ENCODE data around the gene TMC7. TPM values are rescaled to one million over a fixed set of nuclear protein-coding genes. Genes with fewer than 3 reads are reported as not detected.

The TMC7 gene
- total and polyA plus RNA-seq, 2 of the 13 experiments (the other 11 are each of a cell fraction or from before 2014, with no cell fraction given), result 1.2 to 5.1 TPM

DNA sequence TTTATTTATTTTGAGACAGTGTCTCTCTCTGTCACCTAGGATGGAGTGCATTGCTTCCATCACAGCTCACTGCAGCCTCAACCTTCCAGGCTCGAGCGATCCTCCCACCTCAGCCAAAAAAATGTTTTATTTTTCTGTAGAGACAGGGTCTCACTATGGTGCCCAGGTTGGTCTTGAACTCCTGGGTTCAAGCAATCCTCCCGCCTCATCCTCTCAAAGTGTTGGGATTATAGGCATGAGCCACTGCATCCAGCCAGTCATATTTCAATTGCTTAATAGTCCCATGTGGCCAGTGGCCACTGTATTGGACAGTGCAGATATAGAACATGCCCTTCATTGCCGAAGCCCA is 15.3 kb downstream of the TMC7 start (continued):
- no peak for TF ChIP-seq ZNF253 (CRISPR knock-in tag; IDR thresholded peaks at IDR 0.05; ENCODE audit: borderline replicate concordance)
- TF ChIP-seq, protein P1, sequence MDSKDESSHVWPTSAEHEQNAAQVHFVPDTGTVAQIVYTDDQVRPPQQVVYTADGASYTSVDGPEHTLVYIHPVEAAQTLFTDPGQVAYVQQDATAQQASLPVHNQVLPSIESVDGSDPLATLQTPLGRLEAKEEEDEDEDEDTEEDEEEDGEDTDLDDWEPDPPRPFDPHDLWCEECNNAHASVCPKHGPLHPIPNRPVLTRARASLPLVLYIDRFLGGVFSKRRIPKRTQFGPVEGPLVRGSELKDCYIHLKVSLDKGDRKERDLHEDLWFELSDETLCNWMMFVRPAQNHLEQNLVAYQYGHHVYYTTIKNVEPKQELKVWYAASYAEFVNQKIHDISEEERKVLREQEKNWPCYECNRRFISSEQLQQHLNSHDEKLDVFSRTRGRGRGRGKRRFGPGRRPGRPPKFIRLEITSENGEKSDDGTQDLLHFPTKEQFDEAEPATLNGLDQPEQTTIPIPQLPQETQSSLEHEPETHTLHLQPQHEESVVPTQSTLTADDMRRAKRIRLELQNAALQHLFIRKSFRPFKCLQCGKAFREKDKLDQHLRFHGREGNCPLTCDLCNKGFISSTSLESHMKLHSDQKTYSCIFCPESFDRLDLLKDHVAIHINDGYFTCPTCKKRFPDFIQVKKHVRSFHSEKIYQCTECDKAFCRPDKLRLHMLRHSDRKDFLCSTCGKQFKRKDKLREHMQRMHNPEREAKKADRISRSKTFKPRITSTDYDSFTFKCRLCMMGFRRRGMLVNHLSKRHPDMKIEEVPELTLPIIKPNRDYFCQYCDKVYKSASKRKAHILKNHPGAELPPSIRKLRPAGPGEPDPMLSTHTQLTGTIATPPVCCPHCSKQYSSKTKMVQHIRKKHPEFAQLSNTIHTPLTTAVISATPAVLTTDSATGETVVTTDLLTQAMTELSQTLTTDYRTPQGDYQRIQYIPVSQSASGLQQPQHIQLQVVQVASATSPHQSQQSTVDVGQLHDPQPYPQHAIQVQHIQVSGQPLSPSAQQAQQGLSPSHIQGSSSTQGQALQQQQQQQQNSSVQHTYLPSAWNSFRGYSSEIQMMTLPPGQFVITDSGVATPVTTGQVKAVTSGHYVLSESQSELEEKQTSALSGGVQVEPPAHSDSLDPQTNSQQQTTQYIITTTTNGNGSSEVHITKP (CRISPR knock-in tag; IDR thresholded peaks at IDR 0.05; ENCODE audit: low read depth), result no peak
- TF ChIP-seq MAFG (CRISPR knock-in tag; IDR thresholded peaks at IDR 0.05), result no peak
- TF ChIP-seq, protein P2, sequence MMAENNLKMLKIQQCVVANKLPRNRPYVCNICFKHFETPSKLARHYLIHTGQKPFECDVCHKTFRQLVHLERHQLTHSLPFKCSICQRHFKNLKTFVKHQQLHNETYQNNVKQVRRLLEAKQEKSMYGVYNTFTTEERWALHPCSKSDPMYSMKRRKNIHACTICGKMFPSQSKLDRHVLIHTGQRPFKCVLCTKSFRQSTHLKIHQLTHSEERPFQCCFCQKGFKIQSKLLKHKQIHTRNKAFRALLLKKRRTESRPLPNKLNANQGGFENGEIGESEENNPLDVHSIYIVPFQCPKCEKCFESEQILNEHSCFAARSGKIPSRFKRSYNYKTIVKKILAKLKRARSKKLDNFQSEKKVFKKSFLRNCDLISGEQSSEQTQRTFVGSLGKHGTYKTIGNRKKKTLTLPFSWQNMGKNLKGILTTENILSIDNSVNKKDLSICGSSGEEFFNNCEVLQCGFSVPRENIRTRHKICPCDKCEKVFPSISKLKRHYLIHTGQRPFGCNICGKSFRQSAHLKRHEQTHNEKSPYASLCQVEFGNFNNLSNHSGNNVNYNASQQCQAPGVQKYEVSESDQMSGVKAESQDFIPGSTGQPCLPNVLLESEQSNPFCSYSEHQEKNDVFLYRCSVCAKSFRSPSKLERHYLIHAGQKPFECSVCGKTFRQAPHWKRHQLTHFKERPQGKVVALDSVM (CRISPR knock-in tag; IDR thresholded peaks at IDR 0.05), result peak; percentile 8; the same call in 1 of the 2 replicates
- TF ChIP-seq POLR2A (IDR thresholded peaks at IDR 0.05; ENCODE audit: insufficient read depth in 1 of 2, low read depth in 2 of 2, low read length in 2 of 2), result 0 out of 4 replicates have a peak, but pooled peaks of 1 of the 2 experiments have one; percentile 0
- 0 out of 2 replicates have a peak, but pooled peaks have one; percentile 25 for TF ChIP-seq KDM5A (IDR thresholded peaks at IDR 0.05; ENCODE audit: borderline replicate concordance, low read length)
- 0 out of 2 replicates have a peak, but pooled peaks have one; percentile 10 for TF ChIP-seq NAIF1 (CRISPR knock-in tag; IDR thresholded peaks at IDR 0.05; ENCODE audit: borderline replicate concordance)
- TF ChIP-seq ZIK1 (CRISPR knock-in tag; IDR thresholded peaks at IDR 0.05; ENCODE audit: borderline replicate concordance, low read depth), result no peak
- TF ChIP-seq PAF1 (CRISPR knock-in tag; IDR thresholded peaks at IDR 0.05), result no peak
- 0 out of 2 replicates have a peak, but pooled peaks have one; percentile 6 for TF ChIP-seq ZNF607 (CRISPR knock-in tag; IDR thresholded peaks at IDR 0.05; ENCODE audit: borderline replicate concordance)
- TF ChIP-seq ZNF343 (CRISPR knock-in tag; IDR thresholded peaks at IDR 0.05), result no peak
- TF ChIP-seq ZNF501 (CRISPR knock-in tag; IDR thresholded peaks at IDR 0.05), result 0 out of 2 replicates have a peak, but pooled peaks have one; percentile 41
- TF ChIP-seq, protein P3, sequence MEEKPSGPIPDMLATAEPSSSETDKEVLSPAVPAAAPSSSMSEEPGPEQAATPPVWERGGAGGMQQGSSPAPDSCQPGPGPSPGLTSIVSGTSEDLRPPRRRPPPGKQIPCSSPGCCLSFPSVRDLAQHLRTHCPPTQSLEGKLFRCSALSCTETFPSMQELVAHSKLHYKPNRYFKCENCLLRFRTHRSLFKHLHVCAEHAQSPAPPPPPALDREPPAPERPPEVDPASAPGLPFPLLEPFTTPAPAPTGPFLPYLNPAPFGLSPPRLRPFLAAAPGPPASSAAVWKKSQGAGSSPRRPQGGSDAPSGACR (CRISPR knock-in tag; IDR thresholded peaks at IDR 0.05), result no peak
- peak; percentile 13; the same call in 1 of the 2 replicates for TF ChIP-seq MEF2D (CRISPR knock-in tag; IDR thresholded peaks at IDR 0.05)
- TF ChIP-seq, protein P4, sequence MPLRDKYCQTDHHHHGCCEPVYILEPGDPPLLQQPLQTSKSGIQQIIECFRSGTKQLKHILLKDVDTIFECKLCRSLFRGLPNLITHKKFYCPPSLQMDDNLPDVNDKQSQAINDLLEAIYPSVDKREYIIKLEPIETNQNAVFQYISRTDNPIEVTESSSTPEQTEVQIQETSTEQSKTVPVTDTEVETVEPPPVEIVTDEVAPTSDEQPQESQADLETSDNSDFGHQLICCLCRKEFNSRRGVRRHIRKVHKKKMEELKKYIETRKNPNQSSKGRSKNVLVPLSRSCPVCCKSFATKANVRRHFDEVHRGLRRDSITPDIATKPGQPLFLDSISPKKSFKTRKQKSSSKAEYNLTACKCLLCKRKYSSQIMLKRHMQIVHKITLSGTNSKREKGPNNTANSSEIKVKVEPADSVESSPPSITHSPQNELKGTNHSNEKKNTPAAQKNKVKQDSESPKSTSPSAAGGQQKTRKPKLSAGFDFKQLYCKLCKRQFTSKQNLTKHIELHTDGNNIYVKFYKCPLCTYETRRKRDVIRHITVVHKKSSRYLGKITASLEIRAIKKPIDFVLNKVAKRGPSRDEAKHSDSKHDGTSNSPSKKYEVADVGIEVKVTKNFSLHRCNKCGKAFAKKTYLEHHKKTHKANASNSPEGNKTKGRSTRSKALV (CRISPR knock-in tag; IDR thresholded peaks at IDR 0.05), result no peak
- no peak for TF ChIP-seq SMARCE1 (IDR thresholded peaks at IDR 0.05; ENCODE audit: borderline replicate concordance)
- 0 out of 2 replicates have a peak, but pooled peaks have one; percentile 15 for TF ChIP-seq MEIS1 (CRISPR knock-in tag; IDR thresholded peaks at IDR 0.05; ENCODE audit: borderline replicate concordance)
